ENCODE data around the gene ITGB4. TPM values are rescaled to one million over a fixed set of nuclear protein-coding genes. Genes with fewer than 3 reads are reported as not detected.
A peak's percentile ranks its signal among the peaks of the same experiment; 100 is the strongest.

ITGB4 gene
- total and polyA plus RNA-seq, 12 donors, result 4.6 to 17.0 (median 9.0) TPM

GRCh38 chr17:75712446-75712845, 8.8 kb upstream of the ITGB4 start:
- ATAC-seq (no peak), DNase-seq (no peak)
- peaks cover 0 to 13% (median 5%) of the 10 kb centered on the region in 9 donors for H3K4me1 ChIP-seq
- H3K27me3 ChIP-seq, result peaks cover 0 to 7% (median 0%) of the 10 kb centered on the region in 7 donors
- TF ChIP-seq, protein P1, sequence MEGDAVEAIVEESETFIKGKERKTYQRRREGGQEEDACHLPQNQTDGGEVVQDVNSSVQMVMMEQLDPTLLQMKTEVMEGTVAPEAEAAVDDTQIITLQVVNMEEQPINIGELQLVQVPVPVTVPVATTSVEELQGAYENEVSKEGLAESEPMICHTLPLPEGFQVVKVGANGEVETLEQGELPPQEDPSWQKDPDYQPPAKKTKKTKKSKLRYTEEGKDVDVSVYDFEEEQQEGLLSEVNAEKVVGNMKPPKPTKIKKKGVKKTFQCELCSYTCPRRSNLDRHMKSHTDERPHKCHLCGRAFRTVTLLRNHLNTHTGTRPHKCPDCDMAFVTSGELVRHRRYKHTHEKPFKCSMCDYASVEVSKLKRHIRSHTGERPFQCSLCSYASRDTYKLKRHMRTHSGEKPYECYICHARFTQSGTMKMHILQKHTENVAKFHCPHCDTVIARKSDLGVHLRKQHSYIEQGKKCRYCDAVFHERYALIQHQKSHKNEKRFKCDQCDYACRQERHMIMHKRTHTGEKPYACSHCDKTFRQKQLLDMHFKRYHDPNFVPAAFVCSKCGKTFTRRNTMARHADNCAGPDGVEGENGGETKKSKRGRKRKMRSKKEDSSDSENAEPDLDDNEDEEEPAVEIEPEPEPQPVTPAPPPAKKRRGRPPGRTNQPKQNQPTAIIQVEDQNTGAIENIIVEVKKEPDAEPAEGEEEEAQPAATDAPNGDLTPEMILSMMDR (IDR thresholded peaks at IDR 0.05), result no peak
- WGBS, 2 donors, result 63 to 70% methylated on average over 2 of the region's 2 CpGs
- H3K4me3 ChIP-seq, result no peak overlapping the region
- no peaks in the 10 kb centered on the region for H3K9me3 ChIP-seq
- intact Hi-C loops (cut with DNase I), result no loop called here
- peaks cover 0 to 17% (median 0%) of the 10 kb centered on the region in 9 donors for H3K36me3 ChIP-seq
- H3K27ac ChIP-seq, result no peak overlapping the region

- Histone ChIP-seq H3K4me1 (peaks cover 0 to 26% (median 10%) of the 10 kb centered on the region in 9 donors), H3K36me3 (peaks cover 0 to 3% (median 0%) of the 10 kb centered on the region in 9 donors), H3K4me3 (no peak overlapping the region), H3K9me3 (no peaks in the 10 kb centered on the region), H3K27me3 (peaks cover 6 to 45% (median 27%) of the 10 kb centered on the region in 7 donors), H3K27ac (no peak overlapping the region)
- ATAC-seq (no peak), DNase-seq (no peak)
- TF ChIP-seq, protein P1 (IDR thresholded peaks at IDR 0.05), result no peak
- intact Hi-C loops (cut with DNase I), result loop anchor here in 1 of 10 donors (5.0 kb wide), 1 partner anchor 32 kb away; no protein-coding TSS in a partner anchor
- 87 to 96% methylated on average over 2 of the region's 2 CpGs for WGBS, 2 donors
Measured at GRCh38 chr17:75719732-75720131, 1.5 kb upstream of the ITGB4 start.

- DNase-seq, result no peak
- H3K36me3 ChIP-seq, result peaks cover 0 to 12% (median 0%) of the 10 kb centered on the region in 9 donors
- intact Hi-C loops (cut with DNase I), result loop anchor here in 1 of 10 donors (5.0 kb wide), 1 partner anchor 34 kb away; no protein-coding TSS in a partner anchor
- H3K4me3 ChIP-seq, result peak overlapping the region; percentile 10 to 55 (median 52)
- H3K27me3 ChIP-seq, result peaks cover 6 to 45% (median 24%) of the 10 kb centered on the region in 7 donors
- ATAC-seq, result peak in 5 of 8 donors; percentile 5 to 39 (median 11)
- H3K9me3 ChIP-seq, result no peaks in the 10 kb centered on the region
- peak overlapping the region in 9 of 10 donors; percentile 33 to 79 (median 61) for H3K27ac ChIP-seq
- 20 to 30% methylated on average over 28 to 33 of the region's 33 CpGs for WGBS, 2 donors
- TF ChIP-seq, protein P1 (IDR thresholded peaks at IDR 0.05), result no peak
- H3K4me1 ChIP-seq, result peaks cover 0 to 26% (median 10%) of the 10 kb centered on the region in 9 donors
Measured at GRCh38 chr17:75721463-75722011, 278 bp downstream of the ITGB4 start.

DNA sequence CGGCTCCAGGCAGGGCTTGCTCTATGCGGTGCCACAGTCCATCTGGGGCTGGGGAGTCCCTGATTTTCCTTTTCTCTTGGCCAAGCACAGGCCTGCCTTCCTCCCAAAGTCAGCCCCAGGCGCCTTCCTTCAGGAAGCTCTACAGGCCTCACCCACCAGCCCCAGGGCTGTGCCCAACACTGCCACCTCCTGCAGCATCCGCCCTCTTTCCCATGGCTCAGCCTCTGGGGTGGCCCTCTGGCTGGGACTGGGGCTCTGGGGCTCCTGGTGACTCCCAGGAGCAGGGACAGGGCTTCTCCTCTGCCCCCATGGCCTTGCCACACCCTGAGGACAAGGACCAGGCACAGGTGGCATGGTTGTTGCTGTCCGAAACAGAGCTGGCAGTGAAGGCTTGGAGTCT, 817 bp downstream of the ITGB4 start:
- peak overlapping the region in 8 of 10 donors; percentile 20 to 79 (median 62) for H3K27ac ChIP-seq
- ATAC-seq, result peak in 6 of 8 donors; percentile 29 to 50 (median 46)
- H3K4me3 ChIP-seq, result peak overlapping the region; percentile 6 to 55 (median 52)

More for the DNA sequence above, 817 bp downstream of the ITGB4 start:
- TF ChIP-seq, protein P1 (IDR thresholded peaks at IDR 0.05), result no peak
- H3K9me3 ChIP-seq, result no peaks in the 10 kb centered on the region
- H3K27me3 ChIP-seq, result peaks cover 6 to 45% (median 24%) of the 10 kb centered on the region in 7 donors
- peaks cover 0 to 13% (median 0%) of the 10 kb centered on the region in 9 donors for H3K36me3 ChIP-seq
- WGBS, 2 donors, result 86 to 88% methylated on average over 5 of the region's 5 CpGs
- intact Hi-C loops (cut with DNase I), result loop anchor here in 1 of 10 donors (5.0 kb wide), 1 partner anchor 35 kb away; no protein-coding TSS in a partner anchor
- H3K4me1 ChIP-seq, result peaks cover 0 to 26% (median 10%) of the 10 kb centered on the region in 9 donors
- no peak for DNase-seq
